Ascending aorta (tissue), 2 donors: ENCODE measurements around the gene ELMO1. TPM values are rescaled to one million over a fixed set of nuclear protein-coding genes. Genes with fewer than 3 reads are reported as not detected.

Experiments used
- DNase-seq, 2 donors: peaks; one replicate each; pipeline ENCODE4 v3.0.0-alpha.2; 2019; ENCODE audit warnings: low spot score in 2 of 2
- H3K27ac ChIP-seq, 2 donors: fragments of 200-600 bp; sonication (generic); one replicate each; pipeline ENCODE4 v1.5.1; 2016 to 2017; ENCODE audit warnings: mild to moderate bottlenecking in 1 of 2
- H3K27me3 ChIP-seq: fragments of 200-600 bp; sonication (generic); one replicate; pipeline ENCODE4 v1.5.1; 2017
- H3K36me3 ChIP-seq, 2 donors: fragments of 200-600 bp; sonication (generic); one replicate each; pipeline ENCODE4 v1.5.1; 2016
- H3K4me1 ChIP-seq, 2 donors: fragments of 200-600 bp; sonication (generic); one replicate each; pipeline ENCODE4 v1.5.1; 2016 to 2017; ENCODE audit warnings: mild to moderate bottlenecking in 1 of 2
- H3K4me3 ChIP-seq, 2 donors: fragments of 200-600 bp; sonication (generic); one replicate each; pipeline ENCODE4 v1.5.1; 2016 to 2017; ENCODE audit warnings: mild to moderate bottlenecking in 1 of 2
- H3K9me3 ChIP-seq, 2 donors: fragments of 200-600 bp; sonication (generic); one replicate each; pipeline ENCODE4 v1.5.1; 2016
- CTCF ChIP-seq, 3 experiments: fragments of 200-600 bp in 2 of 3; fragments of 450-650 bp in 1 of 3; sonication (generic) in 2 of 3; IDR thresholded peaks; one replicate each; pipeline ENCODE4 v1.5.1; 2016 to 2019; ENCODE audit warnings: antibody characterized with exemption in 3 of 3, mild to moderate bottlenecking in 1 of 3, moderate library complexity in 1 of 3
- intact Hi-C: fragments of 100-400 bp; cut with DNase I; formaldehyde crosslinking; loops from one replicate; pipeline ENCODE4 v1.15.1; 2023
- total RNA-seq: library from RNA; depleted of rRNA; stranded (reverse); fragments of >200 nt; gene quantifications from one replicate; pipeline ENCODE4 v1.1.0, GENCODE V29; 2016

Gene ELMO1
- total RNA-seq, 1 donor from 2014 or later = 40.8 TPM

GRCh38 chr7:37282093-37282444, 166.6 kb downstream of the ELMO1 start:
- Histone ChIP-seq H3K9me3 (no peaks in the 10 kb centered on the region), H3K27ac (no peak overlapping the region), H3K27me3 (no peaks in the 10 kb centered on the region), H3K4me3 (no peak overlapping the region), H3K36me3 (no peaks in the 10 kb centered on the region), H3K4me1 (peaks cover 0 to 2% of the 10 kb centered on the region in 2 donors)
- DNase-seq = no peak
- no peak for TF ChIP-seq CTCF (IDR thresholded peaks at IDR 0.05)
- intact Hi-C loops = no loop called here

- no peaks in the 10 kb centered on the region for H3K36me3 ChIP-seq
- H3K27me3 ChIP-seq = no peaks in the 10 kb centered on the region
- no peak for TF ChIP-seq CTCF (IDR thresholded peaks at IDR 0.05)
- DNase-seq = no peak
- H3K9me3 ChIP-seq = no peaks in the 10 kb centered on the region
- peaks cover 0 to 2% of the 10 kb centered on the region in 2 donors for H3K4me1 ChIP-seq
- intact Hi-C loops = no loop called here
- H3K27ac ChIP-seq = no peak overlapping the region
- H3K4me3 ChIP-seq = no peak overlapping the region
Measured at GRCh38 chr7:37281368-37282092, 167.1 kb downstream of the ELMO1 start.

GRCh38 chr7:37277513-37277912, 171.2 kb downstream of the ELMO1 start:
- H3K27ac ChIP-seq = no peak overlapping the region

GRCh38 chr7:37275078-37275710, 173.5 kb downstream of the ELMO1 start:
- intact Hi-C loops = no loop called here
- H3K4me1 ChIP-seq = no peaks in the 10 kb centered on the region
- DNase-seq = no peak
- H3K4me3 ChIP-seq = no peak overlapping the region
- TF ChIP-seq CTCF (IDR thresholded peaks at IDR 0.05) = no peak
- H3K27ac ChIP-seq = no peak overlapping the region
- no peaks in the 10 kb centered on the region for H3K36me3 ChIP-seq
- H3K27me3 ChIP-seq = no peaks in the 10 kb centered on the region
- no peaks in the 10 kb centered on the region for H3K9me3 ChIP-seq

More at GRCh38 chr7:37277513-37277912, 171.2 kb downstream of the ELMO1 start:
- Histone ChIP-seq H3K27me3 (no peaks in the 10 kb centered on the region), H3K4me1 (no peaks in the 10 kb centered on the region), H3K4me3 (no peak overlapping the region), H3K9me3 (no peaks in the 10 kb centered on the region), H3K36me3 (no peaks in the 10 kb centered on the region)
- intact Hi-C loops = no loop called here
- no peak for TF ChIP-seq CTCF (IDR thresholded peaks at IDR 0.05)
- no peak for DNase-seq

GRCh38 chr7:37273891-37274290, 174.8 kb downstream of the ELMO1 start:
- Histone ChIP-seq H3K27me3 (no peaks in the 10 kb centered on the region), H3K27ac (no peak overlapping the region), H3K36me3 (no peaks in the 10 kb centered on the region), H3K4me3 (no peak overlapping the region), H3K9me3 (no peaks in the 10 kb centered on the region), H3K4me1 (no peaks in the 10 kb centered on the region)
- intact Hi-C loops = no loop called here
- DNase-seq = no peak
- no peak for TF ChIP-seq CTCF (IDR thresholded peaks at IDR 0.05)
